HEK293T (cell line): ENCODE measurements around the gene SULT1A2.

ENCODE experiments used
- BHLHE40 ChIP-seq: fragments of 450-650 bp; IDR thresholded peaks from 2 replicates; pipeline ENCODE4 v1.6.1; 2016; ENCODE audit warnings: mild to moderate bottlenecking, moderate library complexity, borderline replicate concordance
- ELF4 ChIP-seq: fragments of 450-650 bp; IDR thresholded peaks from 2 replicates; pipeline ENCODE4 v1.6.1; 2017; ENCODE audit warnings: antibody characterized with exemption
- FOXA1 ChIP-seq: fragments of 450-650 bp; IDR thresholded peaks from 2 replicates; pipeline ENCODE4 v1.6.1; 2016; ENCODE audit warnings: mild to moderate bottlenecking
- FOXK2 ChIP-seq: fragments of 450-650 bp; IDR thresholded peaks from 2 replicates; pipeline ENCODE4 v1.6.1; 2016; ENCODE audit warnings: mild to moderate bottlenecking
- FOXM1 ChIP-seq: fragments of 450-650 bp; IDR thresholded peaks from 2 replicates; pipeline ENCODE4 v1.6.1; 2017; ENCODE audit warnings: mild to moderate bottlenecking, borderline replicate concordance
- HDGF ChIP-seq: fragments of 450-650 bp; IDR thresholded peaks from 2 replicates; pipeline ENCODE4 v1.6.1; 2017; ENCODE audit warnings: antibody characterized with exemption, borderline replicate concordance
- L3MBTL2 ChIP-seq: fragments of 450-650 bp; conservative IDR thresholded peaks from 2 replicates; pipeline ENCODE4 v1.6.1; 2016; ENCODE audit warnings: mild to moderate bottlenecking
- LEF1 ChIP-seq: fragments of 450-650 bp; IDR thresholded peaks from 2 replicates; pipeline ENCODE4 v1.6.1; 2017; ENCODE audit warnings: mild to moderate bottlenecking, borderline replicate concordance
- NFRKB ChIP-seq: fragments of 450-650 bp; IDR thresholded peaks from 2 replicates; pipeline ENCODE4 v1.6.1; 2016; ENCODE audit warnings: mild to moderate bottlenecking, moderate library complexity
- SP1 ChIP-seq: fragments of 450-650 bp; IDR thresholded peaks from 2 replicates; pipeline ENCODE4 v1.6.1; 2017
- SUZ12 ChIP-seq: fragments of 450-650 bp; IDR thresholded peaks from 2 replicates; pipeline ENCODE4 v1.6.1; 2016; ENCODE audit warnings: mild to moderate bottlenecking
- TARDBP ChIP-seq: fragments of 450-650 bp; IDR thresholded peaks from 2 replicates; pipeline ENCODE4 v1.6.1; 2016
- ZNF384 ChIP-seq: fragments of 450-650 bp; IDR thresholded peaks from 2 replicates; pipeline ENCODE4 v1.6.1; 2016
- TF ChIP-seq, protein P1 (sequence below): fragments of 450-650 bp; IDR thresholded peaks from 2 replicates; pipeline ENCODE4 v1.6.1; 2016

GRCh38 chr16:28544998-28545397, 51.9 kb downstream of the SULT1A2 start:
- TF ChIP-seq TARDBP (no peak), LEF1 (no peak), SP1 (no peak), BHLHE40 (no peak), HDGF (no peak), SUZ12 (no peak), FOXK2 (no peak), ZNF384 (no peak), NFRKB (no peak), L3MBTL2 (no peak), ELF4 (no peak), FOXA1 (no peak), FOXM1 (no peak)
- TF ChIP-seq, protein P1, sequence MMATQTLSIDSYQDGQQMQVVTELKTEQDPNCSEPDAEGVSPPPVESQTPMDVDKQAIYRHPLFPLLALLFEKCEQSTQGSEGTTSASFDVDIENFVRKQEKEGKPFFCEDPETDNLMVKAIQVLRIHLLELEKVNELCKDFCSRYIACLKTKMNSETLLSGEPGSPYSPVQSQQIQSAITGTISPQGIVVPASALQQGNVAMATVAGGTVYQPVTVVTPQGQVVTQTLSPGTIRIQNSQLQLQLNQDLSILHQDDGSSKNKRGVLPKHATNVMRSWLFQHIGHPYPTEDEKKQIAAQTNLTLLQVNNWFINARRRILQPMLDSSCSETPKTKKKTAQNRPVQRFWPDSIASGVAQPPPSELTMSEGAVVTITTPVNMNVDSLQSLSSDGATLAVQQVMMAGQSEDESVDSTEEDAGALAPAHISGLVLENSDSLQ, result no peak
